PC-9 (cell line): ENCODE data around the gene GBA3. TPM values are rescaled to one million over a fixed set of nuclear protein-coding genes. Genes with fewer than 3 reads are reported as not detected.

Source experiments
- BruUV-seq: library from RNA; stranded (reverse); fragments of 400-500 nt; replicated peaks from 2 replicates; lab custom pipeline; 2021; lab: Mats Ljungman, UMichigan
- CTCF ChIA-PET: fragments of 300-600 bp; sonication (Branson Sonifier 250); formaldehyde crosslinking; loops from one replicate; lab custom pipeline; 2022; ENCODE audit warnings: antibody characterized with exemption; lab: Charles Lee
- POLR2A ChIA-PET: fragments of 300-600 bp; sonication (Branson Sonifier 250); formaldehyde crosslinking; loops from one replicate; lab custom pipeline; 2022; ENCODE audit warnings: antibody characterized with exemption; ENCODE audit not compliant: unreplicated experiment; lab: Charles Lee
- DNase-seq, 2 experiments: peaks; one replicate each; pipeline versions ENCODE4 v3.0.0 to v3.0.0-alpha.2; 2015 to 2022; ENCODE audit warnings: mixed read lengths in 1 of 2
- H2AFZ ChIP-seq: fragments of 200-600 bp; sonication (generic); 2 replicates; pipeline ENCODE4 v1.8.1; 2017; ENCODE audit warnings: antibody characterized with exemption
- H3F3A ChIP-seq: fragments of 200-600 bp; sonication (generic); 2 replicates; pipeline ENCODE4 v1.8.1; 2017; ENCODE audit warnings: antibody characterized with exemption, mild to moderate bottlenecking, low read depth; ENCODE audit not compliant: insufficient read depth
- H3K27ac ChIP-seq: fragments of 200-600 bp; sonication (generic); 2 replicates; pipeline ENCODE4 v1.6.1; 2016; ENCODE audit warnings: mixed run types
- H3K27me3 ChIP-seq: fragments of 200-600 bp; sonication (generic); 2 replicates; pipeline ENCODE4 v1.6.1; 2016; ENCODE audit warnings: low read depth, mixed run types; ENCODE audit not compliant: insufficient read depth
- H3K36me3 ChIP-seq: fragments of 200-600 bp; sonication (generic); 2 replicates; pipeline ENCODE4 v1.6.1; 2016; ENCODE audit warnings: low read depth, mixed run types
- H3K4me1 ChIP-seq: fragments of 200-600 bp; sonication (generic); replicated peaks from 2 replicates; pipeline ENCODE4 v1.6.1; 2016; ENCODE audit warnings: mixed run types; ENCODE audit not compliant: insufficient read depth
- H3K4me2 ChIP-seq: fragments of 200-600 bp; sonication (generic); 2 replicates; pipeline ENCODE4 v1.6.1; 2017; ENCODE audit warnings: mixed run types
- H3K4me3 ChIP-seq: fragments of 200-600 bp; sonication (generic); 2 replicates; pipeline ENCODE4 v1.6.1; 2016; ENCODE audit warnings: mixed run types
- H3K79me2 ChIP-seq: fragments of 200-600 bp; sonication (generic); 2 replicates; pipeline ENCODE4 v1.6.1; 2017; ENCODE audit warnings: low read depth, mixed run types
- H3K9me2 ChIP-seq: fragments of 200-600 bp; sonication (generic); 2 replicates; pipeline ENCODE4 v1.8.1; 2017; ENCODE audit warnings: mild to moderate bottlenecking; ENCODE audit not compliant: insufficient read depth
- H3K9me3 ChIP-seq: fragments of 200-600 bp; sonication (generic); 2 replicates; pipeline ENCODE4 v1.8.1; 2016; ENCODE audit warnings: low read depth; ENCODE audit not compliant: insufficient read depth
- H4K20me1 ChIP-seq: fragments of 200-600 bp; sonication (generic); 2 replicates; pipeline ENCODE4 v1.8.1; 2017; ENCODE audit not compliant: insufficient read depth
- EZH2 ChIP-seq: fragments of 200-600 bp; sonication (generic); IDR thresholded peaks from 2 replicates; pipeline ENCODE4 v1.8.0; 2017; ENCODE audit warnings: antibody characterized with exemption, low read depth
- intact Hi-C: fragments of 100-400 bp; cut with micrococcal nuclease; formaldehyde crosslinking; loops from one replicate; pipeline ENCODE4 v1.10.0; 2022; ENCODE audit not compliant: unreplicated experiment
- total RNA-seq: library from RNA; stranded (reverse); gene quantifications from 2 replicates; pipeline ENCODE4 v1.2.3, GENCODE V29; 2021
- TF ChIP-seq, protein P1 (sequence below): fragments of 200-600 bp; sonication (generic); conservative IDR thresholded peaks from 2 replicates; pipeline ENCODE4 v1.6.1; 2017; ENCODE audit warnings: mixed run types, antibody characterized with exemption, mild to moderate bottlenecking, moderate library complexity

GBA3 gene
- total RNA-seq, 1 experiment from 2014 or later: not detected

- H3K4me1 ChIP-seq: no peaks in the 10 kb centered on the region
- no peaks in the 10 kb centered on the region for H3K36me3 ChIP-seq
- POLR2A ChIA-PET: no interaction called here
- H3K9me3 ChIP-seq: no peaks in the 10 kb centered on the region
- H4K20me1 ChIP-seq: no peaks in the 10 kb centered on the region
- TF ChIP-seq, protein P1, sequence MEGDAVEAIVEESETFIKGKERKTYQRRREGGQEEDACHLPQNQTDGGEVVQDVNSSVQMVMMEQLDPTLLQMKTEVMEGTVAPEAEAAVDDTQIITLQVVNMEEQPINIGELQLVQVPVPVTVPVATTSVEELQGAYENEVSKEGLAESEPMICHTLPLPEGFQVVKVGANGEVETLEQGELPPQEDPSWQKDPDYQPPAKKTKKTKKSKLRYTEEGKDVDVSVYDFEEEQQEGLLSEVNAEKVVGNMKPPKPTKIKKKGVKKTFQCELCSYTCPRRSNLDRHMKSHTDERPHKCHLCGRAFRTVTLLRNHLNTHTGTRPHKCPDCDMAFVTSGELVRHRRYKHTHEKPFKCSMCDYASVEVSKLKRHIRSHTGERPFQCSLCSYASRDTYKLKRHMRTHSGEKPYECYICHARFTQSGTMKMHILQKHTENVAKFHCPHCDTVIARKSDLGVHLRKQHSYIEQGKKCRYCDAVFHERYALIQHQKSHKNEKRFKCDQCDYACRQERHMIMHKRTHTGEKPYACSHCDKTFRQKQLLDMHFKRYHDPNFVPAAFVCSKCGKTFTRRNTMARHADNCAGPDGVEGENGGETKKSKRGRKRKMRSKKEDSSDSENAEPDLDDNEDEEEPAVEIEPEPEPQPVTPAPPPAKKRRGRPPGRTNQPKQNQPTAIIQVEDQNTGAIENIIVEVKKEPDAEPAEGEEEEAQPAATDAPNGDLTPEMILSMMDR: no peak
- TF ChIP-seq EZH2: no peak
- intact Hi-C loops: no loop called here
- H3K27ac ChIP-seq: no peak overlapping the region
- no peaks in the 10 kb centered on the region for H3F3A ChIP-seq
- no peaks in the 10 kb centered on the region for H3K79me2 ChIP-seq
- DNase-seq: no peak
- no peaks in the 10 kb centered on the region for H3K27me3 ChIP-seq
- CTCF ChIA-PET: no interaction called here
- no peaks in the 10 kb centered on the region; the same call in 1 of the 2 replicates for H3K9me2 ChIP-seq
- no peak overlapping the region for H3K4me3 ChIP-seq
- no TSS peak for BruUV-seq
- H3K4me2 ChIP-seq: no peak overlapping the region
- no peak overlapping the region for H2AFZ ChIP-seq
Measured at GRCh38 chr4:22730021-22730420, 37.3 kb downstream of the GBA3 start.

DNA sequence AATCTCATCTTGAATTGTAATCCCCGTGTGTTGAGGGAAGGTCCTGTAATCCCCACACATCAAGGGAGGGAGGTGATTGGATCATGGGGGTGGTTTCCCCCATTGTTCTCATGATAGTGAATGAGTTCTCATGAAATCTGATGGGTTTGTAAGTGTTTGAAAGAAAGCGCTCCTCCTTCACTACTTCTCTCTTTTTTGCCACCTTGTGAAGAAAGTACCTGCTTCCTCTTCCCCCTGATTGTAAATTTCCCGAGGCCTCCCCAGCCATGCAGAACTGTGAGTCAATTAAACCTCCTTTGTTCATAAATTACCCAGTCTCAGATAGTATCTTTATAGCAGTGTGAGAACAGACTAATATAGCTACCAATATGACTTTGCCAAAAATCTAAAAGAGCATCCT, 41.1 kb downstream of the GBA3 start:
- POLR2A ChIA-PET: no interaction called here
- BruUV-seq: no TSS peak
- no peaks in the 10 kb centered on the region for H3K79me2 ChIP-seq

GRCh38 chr4:22736912-22737311, 44.2 kb downstream of the GBA3 start:
- no peak for DNase-seq
- BruUV-seq: no TSS peak
- no peaks in the 10 kb centered on the region for H4K20me1 ChIP-seq
- H3K4me1 ChIP-seq: no peaks in the 10 kb centered on the region
- no peak overlapping the region for H3K4me2 ChIP-seq
- intact Hi-C loops: no loop called here
- POLR2A ChIA-PET: no interaction called here
- H3K9me2 ChIP-seq: no peaks in the 10 kb centered on the region
- TF ChIP-seq, protein P1: no peak
- no peak for TF ChIP-seq EZH2
- H3K4me3 ChIP-seq: no peak overlapping the region
- H3K27me3 ChIP-seq: no peaks in the 10 kb centered on the region
- H3K36me3 ChIP-seq: no peaks in the 10 kb centered on the region
- CTCF ChIA-PET: no interaction called here
- H3F3A ChIP-seq: no peaks in the 10 kb centered on the region
- no peak overlapping the region for H2AFZ ChIP-seq
- H3K27ac ChIP-seq: no peak overlapping the region
- no peaks in the 10 kb centered on the region for H3K79me2 ChIP-seq
- no peaks in the 10 kb centered on the region for H3K9me3 ChIP-seq

More for the DNA sequence above, 41.1 kb downstream of the GBA3 start:
- Histone ChIP-seq H4K20me1 (no peaks in the 10 kb centered on the region), H3K9me3 (no peaks in the 10 kb centered on the region), H3K9me2 (no peaks in the 10 kb centered on the region; the same call in 1 of the 2 replicates), H3K4me2 (no peak overlapping the region), H3F3A (no peaks in the 10 kb centered on the region), H3K4me3 (no peak overlapping the region), H3K27ac (no peak overlapping the region), H3K27me3 (no peaks in the 10 kb centered on the region), H2AFZ (no peak overlapping the region), H3K4me1 (no peaks in the 10 kb centered on the region), H3K36me3 (no peaks in the 10 kb centered on the region)
- DNase-seq: no peak
- TF ChIP-seq EZH2: no peak
- TF ChIP-seq, protein P1: no peak
- intact Hi-C loops: no loop called here
- CTCF ChIA-PET: no interaction called here
